ENCODE data around the gene AGAP1. TPM values are rescaled to one million over a fixed set of nuclear protein-coding genes. Genes with fewer than 3 reads are reported as not detected.

The AGAP1 gene
- total RNA-seq, 1 donor from 2014 or later = 20.4 TPM

DNA sequence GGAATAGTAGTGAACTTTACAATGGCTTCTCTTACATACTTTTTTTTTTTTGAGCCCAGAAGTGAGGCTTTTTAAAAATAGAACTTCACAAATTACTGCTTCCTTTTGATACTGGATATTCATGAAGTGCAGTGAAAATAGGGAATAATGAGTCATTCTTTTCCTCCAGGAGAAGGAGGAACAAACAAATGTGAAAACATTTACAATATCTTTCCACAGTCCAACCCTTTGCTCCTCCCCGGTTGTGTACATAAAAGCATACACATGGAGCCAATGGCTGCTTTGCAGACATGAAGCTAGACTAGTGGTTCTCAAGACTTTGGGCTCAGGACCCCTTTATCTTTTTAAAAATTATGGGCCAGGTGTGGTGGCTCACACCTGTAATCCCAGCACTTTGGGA, 407.4 kb downstream of the AGAP1 start:
- Histone ChIP-seq H3K9ac (no peak overlapping the region), H2AFZ (replicated peaks) (no peak overlapping the region), H3K9me3 (ENCODE audit: low read depth) (no peaks in the 10 kb centered on the region), H4K20me1 (ENCODE audit: low read depth) (no peaks in the 10 kb centered on the region), H3K27me3 (no peaks in the 10 kb centered on the region), H3F3A (ENCODE audit: low read depth) (peaks cover 4% of the 10 kb centered on the region), H3K4me3 (no peak overlapping the region), H3K4me1 (peaks cover 5% of the 10 kb centered on the region), H3K27ac (no peak overlapping the region), H3K36me3 (no peaks in the 10 kb centered on the region), H3K4me2 (no peak overlapping the region), H3K79me2 (ENCODE audit: low read depth) (no peaks in the 10 kb centered on the region)
- H3K27ac Mint-ChIP-seq = no peak overlapping the region
- peaks cover 9% of the 10 kb centered on the region for H3K9me3 Mint-ChIP-seq
- DNase-seq (ENCODE audit: low spot score) = no peak
- peaks cover 12% of the 10 kb centered on the region for H3K4me1 Mint-ChIP-seq
- no peak overlapping the region for H3K4me3 Mint-ChIP-seq
- no peaks in the 10 kb centered on the region for H3K27me3 Mint-ChIP-seq (ENCODE audit: insufficient read depth, low read depth)
- H3K36me3 Mint-ChIP-seq = peaks cover 22% of the 10 kb centered on the region
- TF ChIP-seq, protein P1, sequence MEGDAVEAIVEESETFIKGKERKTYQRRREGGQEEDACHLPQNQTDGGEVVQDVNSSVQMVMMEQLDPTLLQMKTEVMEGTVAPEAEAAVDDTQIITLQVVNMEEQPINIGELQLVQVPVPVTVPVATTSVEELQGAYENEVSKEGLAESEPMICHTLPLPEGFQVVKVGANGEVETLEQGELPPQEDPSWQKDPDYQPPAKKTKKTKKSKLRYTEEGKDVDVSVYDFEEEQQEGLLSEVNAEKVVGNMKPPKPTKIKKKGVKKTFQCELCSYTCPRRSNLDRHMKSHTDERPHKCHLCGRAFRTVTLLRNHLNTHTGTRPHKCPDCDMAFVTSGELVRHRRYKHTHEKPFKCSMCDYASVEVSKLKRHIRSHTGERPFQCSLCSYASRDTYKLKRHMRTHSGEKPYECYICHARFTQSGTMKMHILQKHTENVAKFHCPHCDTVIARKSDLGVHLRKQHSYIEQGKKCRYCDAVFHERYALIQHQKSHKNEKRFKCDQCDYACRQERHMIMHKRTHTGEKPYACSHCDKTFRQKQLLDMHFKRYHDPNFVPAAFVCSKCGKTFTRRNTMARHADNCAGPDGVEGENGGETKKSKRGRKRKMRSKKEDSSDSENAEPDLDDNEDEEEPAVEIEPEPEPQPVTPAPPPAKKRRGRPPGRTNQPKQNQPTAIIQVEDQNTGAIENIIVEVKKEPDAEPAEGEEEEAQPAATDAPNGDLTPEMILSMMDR (IDR thresholded peaks at IDR 0.05) = no peak
- TF ChIP-seq EZH2 (IDR thresholded peaks at IDR 0.05) (no peak), EZH2phosphoT487 (IDR thresholded peaks at IDR 0.05) (no peak)

DNA sequence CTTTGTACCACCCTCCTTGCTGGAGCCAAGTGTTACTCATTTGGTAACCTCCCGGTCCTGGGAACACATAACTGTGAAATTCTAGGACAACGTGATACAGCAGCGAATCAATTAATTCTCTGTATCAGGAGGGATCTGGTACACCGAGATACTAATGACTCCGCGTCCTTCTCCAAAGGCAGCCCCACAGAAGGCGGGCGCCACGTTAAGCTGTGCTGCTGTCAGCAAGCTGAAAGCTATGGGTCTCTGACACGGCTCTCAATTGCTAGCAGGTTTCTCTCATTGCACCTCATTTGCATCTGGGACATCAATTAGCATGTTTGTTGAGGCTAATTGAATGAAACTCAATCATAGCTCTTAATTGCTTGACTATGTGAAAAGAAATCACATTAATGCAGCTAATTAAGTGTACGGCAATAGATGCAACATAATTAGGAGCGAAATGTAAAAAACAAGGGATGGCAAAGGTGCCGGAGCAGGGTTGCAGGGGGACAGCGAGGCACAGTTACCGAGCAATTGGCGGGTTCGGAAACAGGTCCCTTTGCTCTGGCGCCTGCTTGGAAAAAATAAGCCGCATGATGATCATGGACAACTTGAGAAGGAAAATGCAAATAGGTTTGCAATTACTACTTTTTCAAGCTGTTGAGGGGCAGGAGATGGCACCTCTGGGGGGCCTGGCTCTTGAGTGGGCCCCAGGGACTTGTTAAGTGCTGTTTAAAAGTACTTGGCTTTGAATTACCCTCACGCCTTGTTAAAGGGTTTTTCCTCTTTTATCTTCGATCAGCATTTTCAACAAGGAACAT, 410.1 kb downstream of the AGAP1 start:
- peaks cover 5% of the 10 kb centered on the region for H3K4me1 ChIP-seq
- no peak overlapping the region for H3K27ac Mint-ChIP-seq
- peaks cover 6% of the 10 kb centered on the region for H4K20me1 ChIP-seq (ENCODE audit: low read depth)
- no peak overlapping the region for H3K4me3 ChIP-seq
- peaks cover 12% of the 10 kb centered on the region for H3K4me1 Mint-ChIP-seq
- peaks cover 3% of the 10 kb centered on the region for H3K9me3 Mint-ChIP-seq
- no peaks in the 10 kb centered on the region for H3K36me3 ChIP-seq
- H3F3A ChIP-seq (ENCODE audit: low read depth) = peaks cover 4% of the 10 kb centered on the region
- H3K9ac ChIP-seq = no peak overlapping the region
- no peaks in the 10 kb centered on the region for H3K27me3 ChIP-seq
- H3K36me3 Mint-ChIP-seq = peaks cover 23% of the 10 kb centered on the region
- no peak overlapping the region for H3K4me3 Mint-ChIP-seq
- H3K27me3 Mint-ChIP-seq (ENCODE audit: insufficient read depth, low read depth) = no peaks in the 10 kb centered on the region
- H3K79me2 ChIP-seq (ENCODE audit: low read depth) = no peaks in the 10 kb centered on the region
- TF ChIP-seq EZH2 (IDR thresholded peaks at IDR 0.05) (no peak), EZH2phosphoT487 (IDR thresholded peaks at IDR 0.05) (no peak)
- TF ChIP-seq, protein P1 (IDR thresholded peaks at IDR 0.05) = no peak
- no peak overlapping the region for H3K27ac ChIP-seq
- no peak overlapping the region for H2AFZ ChIP-seq (replicated peaks)
- no peaks in the 10 kb centered on the region for H3K9me3 ChIP-seq (ENCODE audit: low read depth)
- no peak overlapping the region for H3K4me2 ChIP-seq
- DNase-seq (ENCODE audit: low spot score) = peak; percentile 21

DNA sequence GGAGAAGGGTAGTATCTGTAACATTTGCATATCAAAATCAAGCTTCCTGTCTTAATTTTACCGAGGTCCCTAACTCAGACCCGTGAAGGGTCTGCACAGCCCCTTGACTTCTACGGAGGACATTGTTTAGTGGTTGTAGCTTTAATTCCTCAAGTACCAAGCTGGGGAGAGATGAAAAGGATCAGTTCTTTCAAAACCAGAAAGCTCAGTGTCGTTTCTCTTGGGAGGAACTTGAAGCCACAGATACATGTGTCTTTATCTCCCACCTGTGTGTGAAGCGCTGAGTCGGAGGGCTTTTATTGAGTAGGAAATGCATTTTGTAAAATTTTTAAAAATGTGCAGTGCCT, 410.7 kb downstream of the AGAP1 start:
- Histone ChIP-seq H3K9me3 (ENCODE audit: low read depth) (no peaks in the 10 kb centered on the region), H3F3A (ENCODE audit: low read depth) (peaks cover 4% of the 10 kb centered on the region), H3K4me2 (no peak overlapping the region), H3K9ac (no peak overlapping the region), H2AFZ (replicated peaks) (no peak overlapping the region), H3K27me3 (no peaks in the 10 kb centered on the region), H3K4me3 (no peak overlapping the region), H3K36me3 (no peaks in the 10 kb centered on the region), H4K20me1 (ENCODE audit: low read depth) (peaks cover 6% of the 10 kb centered on the region), H3K4me1 (peaks cover 5% of the 10 kb centered on the region), H3K27ac (no peak overlapping the region), H3K79me2 (ENCODE audit: low read depth) (no peaks in the 10 kb centered on the region)
- peaks cover 29% of the 10 kb centered on the region for H3K36me3 Mint-ChIP-seq
- H3K4me3 Mint-ChIP-seq = no peak overlapping the region
- no peak for DNase-seq (ENCODE audit: low spot score)
- H3K27ac Mint-ChIP-seq = no peak overlapping the region
- TF ChIP-seq EZH2 (IDR thresholded peaks at IDR 0.05) = no peak
- TF ChIP-seq, protein P1 (IDR thresholded peaks at IDR 0.05) = no peak
- TF ChIP-seq EZH2phosphoT487 (IDR thresholded peaks at IDR 0.05) = no peak
- peaks cover 3% of the 10 kb centered on the region for H3K9me3 Mint-ChIP-seq
- H3K4me1 Mint-ChIP-seq = peaks cover 12% of the 10 kb centered on the region
- H3K27me3 Mint-ChIP-seq (ENCODE audit: insufficient read depth, low read depth) = no peaks in the 10 kb centered on the region

All from neural progenitor cell (in vitro differentiated cells).